H1 (cell line): ENCODE measurements around the gene IAH1. TPM values are rescaled to one million over a fixed set of nuclear protein-coding genes. Genes with fewer than 3 reads are reported as not detected.

Experiments used
- CTCF ChIP-seq, 3 experiments: IDR thresholded peaks; 1 replicate in 2 of 3; 2 replicates in 1 of 3; pipeline versions ENCODE4 v1.5.1 to v1.6.1; 2011; ENCODE audit warnings: low read length in 3 of 3, mild to moderate bottlenecking in 3 of 3, inconsistent platforms in 2 of 3, low read depth in 1 of 3, moderate library complexity in 1 of 3; ENCODE audit not compliant: insufficient read depth in 1 of 3; ENCODE audit errors: control extremely low read depth in 1 of 3
- polyA plus RNA-seq, 7 experiments: library from polyadenylated mRNA; depleted of rRNA in 3 of 7; stranded (reverse) in 5 of 7; unstranded in 2 of 7; fragments of >200 nt in 5 of 7; fragments of 200-250 nt in 2 of 7; gene quantifications; 1 replicate in 5 of 7; 2 replicates in 1 of 7; 4 replicates in 1 of 7; pipeline versions ENCODE4 v1.2.1 to v1.2.3, GENCODE V29; 2011 to 2013; ENCODE audit warnings: missing spikeins in 2 of 7, mixed read lengths in 2 of 7
- total RNA-seq: library from RNA; stranded (reverse); fragmentation: NEBNext Ultra II Directional; extraction: Animal tissue kit (Norgen Biotek cat#: 25700); gene quantifications from 2 replicates; pipeline ENCODE4 v1.2.1, GENCODE V29; 2021

IAH1 gene
- total and polyA plus RNA-seq, 2 of the 8 experiments (the other 6 are each of a cell fraction or from before 2014, with no cell fraction given): 15.1 to 21.5 TPM

GRCh38 chr2:9462313-9462712, 12.0 kb upstream of the IAH1 start (continued):
- no peak for TF ChIP-seq CTCF (IDR thresholded peaks at IDR 0.05; ENCODE audit: control extremely low read depth in 1 of 3, insufficient read depth in 1 of 3, low read depth in 1 of 3, low read length in 3 of 3)
- TF ChIP-seq, all 59 proteins: peak for 0
